H1 (cell line): ENCODE results near the gene UPF3B. TPM values are rescaled to one million over a fixed set of nuclear protein-coding genes. Genes with fewer than 3 reads are reported as not detected.
"Not testable (repeated sequence)": the region's sequence is repeated elsewhere in the genome, so short reads cannot be mapped to it uniquely, and the experiment has no call there.

Source experiments
- CTCF ChIA-PET: fragments of 300-600 bp; sonication (Branson Sonifier 250); formaldehyde crosslinking; loops from one replicate; lab custom pipeline; 2021; ENCODE audit not compliant: partially characterized antibody; lab: Charles Lee
- POLR2A ChIA-PET: fragments of 300-600 bp; sonication (Branson Sonifier 250); formaldehyde crosslinking; loops from one replicate; lab custom pipeline; 2021; ENCODE audit warnings: inconsistent platforms; ENCODE audit not compliant: partially characterized antibody; lab: Charles Lee
- DNase-seq, 2 experiments: peaks; one replicate each; pipeline versions ENCODE4 v3.0.0 to v3.0.0-alpha.2; 2010 to 2022; ENCODE audit warnings: low spot score in 2 of 2, low read depth in 1 of 2, mixed read lengths in 1 of 2
- FAIRE-seq: peaks from 2 replicates; lab custom pipeline; 2011; peaks lifted over from hg19 to GRCh38; lab: Jason Lieb, UNC
- H2AFZ ChIP-seq: 2 replicates; pipeline ENCODE4 v1.8.1; 2012; ENCODE audit warnings: low read length, inconsistent platforms
- H2AK5ac ChIP-seq: 2 replicates; pipeline ENCODE4 v1.6.1; 2013; ENCODE audit warnings: low read depth, low read length
- H2BK120ac ChIP-seq: replicated peaks from 2 replicates; pipeline ENCODE3; 2013; ENCODE audit warnings: low read depth, low read length, inconsistent platforms
- H2BK12ac ChIP-seq: 2 replicates; pipeline ENCODE4 v1.6.1; 2013; ENCODE audit warnings: low read depth, low read length
- H2BK15ac ChIP-seq: 2 replicates; pipeline ENCODE4 v1.6.1; 2013; ENCODE audit warnings: low read length
- H2BK20ac ChIP-seq: 2 replicates; pipeline ENCODE4 v1.6.1; 2013; ENCODE audit warnings: low read length
- H2BK5ac ChIP-seq: 2 replicates; pipeline ENCODE4 v1.6.1; 2013; ENCODE audit warnings: low read depth, low read length
- H3K14ac ChIP-seq: 2 replicates; pipeline ENCODE4 v1.6.1; 2013; ENCODE audit warnings: inconsistent platforms; ENCODE audit not compliant: insufficient read length
- H3K18ac ChIP-seq: 2 replicates; pipeline ENCODE4 v1.6.1; 2013; ENCODE audit warnings: low read length; ENCODE audit errors: extremely low read depth
- H3K23ac ChIP-seq: 2 replicates; pipeline ENCODE4 v1.6.1; 2013; ENCODE audit warnings: inconsistent platforms; ENCODE audit not compliant: insufficient read length
- H3K23me2 ChIP-seq: 2 replicates; pipeline ENCODE4 v1.6.1; 2013; ENCODE audit warnings: low read depth, low read length
- H3K27ac ChIP-seq: 2 replicates; pipeline ENCODE4 v1.6.1; 2011; ENCODE audit warnings: low read depth, low read length, inconsistent platforms
- H3K27me3 ChIP-seq, 4 experiments: replicated peaks in 1 of 4; 1 replicate in 1 of 4; 2 replicates in 3 of 4; pipeline versions ENCODE4 v1.6.1 to v1.8.1; 2011 to 2013; ENCODE audit warnings: low read length in 3 of 4, mild to moderate bottlenecking in 3 of 4, inconsistent platforms in 2 of 4, mixed read lengths in 2 of 4, moderate library complexity in 1 of 4; ENCODE audit not compliant: control insufficient read depth in 3 of 4, insufficient read depth in 3 of 4; ENCODE audit errors: extremely low read depth in 1 of 4
- H3K36me3 ChIP-seq, 4 experiments: 2 replicates each; pipeline versions ENCODE4 v1.6.1 to v1.8.1; 2011 to 2013; ENCODE audit warnings: mild to moderate bottlenecking in 4 of 4, low read length in 3 of 4, moderate library complexity in 2 of 4, control low read depth in 1 of 4, inconsistent platforms in 1 of 4; ENCODE audit not compliant: insufficient read depth in 4 of 4, control insufficient read depth in 2 of 4
- H3K4ac ChIP-seq: replicated peaks from 2 replicates; pipeline ENCODE3; 2013; ENCODE audit warnings: low read length, low read depth, mixed read lengths, inconsistent platforms; ENCODE audit not compliant: insufficient read length
- H3K4me1 ChIP-seq, 4 experiments: replicated peaks in 1 of 4; 1 replicate in 1 of 4; 2 replicates in 3 of 4; pipeline versions ENCODE4 v1.6.1 to v1.8.1; 2011 to 2013; ENCODE audit warnings: low read length in 3 of 4, inconsistent platforms in 2 of 4, mixed read lengths in 1 of 4; ENCODE audit not compliant: insufficient read depth in 4 of 4, control insufficient read depth in 3 of 4
- H3K4me2 ChIP-seq, 2 experiments: 2 replicates each; pipeline versions ENCODE4 v1.6.1 to v1.8.1; 2011 to 2013; ENCODE audit warnings: low read depth in 2 of 2, low read length in 2 of 2, control low read depth in 1 of 2, inconsistent platforms in 1 of 2, mild to moderate bottlenecking in 1 of 2; ENCODE audit not compliant: insufficient read depth in 1 of 2
- H3K4me3 ChIP-seq, 4 experiments: fragments of 200-600, 300-600 bp in 1 of 4; sonication (generic), shearing (Covaris generic), sonication (Bioruptor Twin) in 1 of 4; 2 replicates each; pipeline versions ENCODE4 v1.5.1 to v1.8.1; 2011 to 2016; ENCODE audit warnings: low read length in 4 of 4, low read depth in 3 of 4, control low read depth in 2 of 4, inconsistent platforms in 2 of 4, mild to moderate bottlenecking in 2 of 4, mixed read lengths in 1 of 4, moderate library complexity in 1 of 4; ENCODE audit not compliant: insufficient read depth in 2 of 4; ENCODE audit errors: extremely low read depth in 1 of 4
- H3K56ac ChIP-seq: replicated peaks from 2 replicates; pipeline ENCODE3; 2013; ENCODE audit warnings: low read depth, mild to moderate bottlenecking, mixed read lengths, low read length, inconsistent platforms; ENCODE audit not compliant: insufficient read length
- H3K79me1 ChIP-seq: 2 replicates; pipeline ENCODE4 v1.6.1; 2013; ENCODE audit warnings: low read depth, low read length, control low read depth
- H3K79me2 ChIP-seq, 2 experiments: 2 replicates each; pipeline versions ENCODE4 v1.6.1 to v1.8.1; 2012 to 2013; ENCODE audit warnings: low read length in 2 of 2, mild to moderate bottlenecking in 2 of 2, inconsistent platforms in 1 of 2; ENCODE audit not compliant: insufficient read depth in 2 of 2, control insufficient read depth in 1 of 2
- H3K9ac ChIP-seq, 4 experiments: replicated peaks in 1 of 4; 1 replicate in 1 of 4; 2 replicates in 3 of 4; pipeline versions ENCODE4 v1.6.1 to v1.8.1; 2011 to 2013; ENCODE audit warnings: low read depth in 3 of 4, low read length in 3 of 4, control low read depth in 2 of 4, mild to moderate bottlenecking in 2 of 4, moderate library complexity in 2 of 4, inconsistent platforms in 1 of 4; ENCODE audit errors: extremely low read depth in 1 of 4
- H3K9me3 ChIP-seq, 2 experiments: 2 replicates each; pipeline versions ENCODE4 v1.6.1 to v1.8.1; 2012 to 2013; ENCODE audit warnings: mild to moderate bottlenecking in 2 of 2, moderate library complexity in 2 of 2, control low read depth in 1 of 2, inconsistent platforms in 1 of 2, low read depth in 1 of 2, low read length in 1 of 2, mixed read lengths in 1 of 2; ENCODE audit not compliant: insufficient read depth in 2 of 2
- H4K20me1 ChIP-seq, 2 experiments: replicated peaks in 1 of 2; 2 replicates each; pipeline versions ENCODE3 to v1.8.1; 2011 to 2013; ENCODE audit warnings: inconsistent platforms in 2 of 2, low read length in 2 of 2, mild to moderate bottlenecking in 1 of 2; ENCODE audit not compliant: insufficient read depth in 2 of 2, control insufficient read depth in 1 of 2
- H4K5ac ChIP-seq: 2 replicates; pipeline ENCODE4 v1.6.1; 2013; ENCODE audit warnings: low read length, low read depth, mixed read lengths, inconsistent platforms; ENCODE audit not compliant: insufficient read length
- H4K8ac ChIP-seq: 2 replicates; pipeline ENCODE4 v1.8.0; 2013; ENCODE audit warnings: mild to moderate bottlenecking, moderate library complexity, low read length, inconsistent platforms; ENCODE audit not compliant: insufficient read depth; ENCODE audit errors: extremely low read depth
- H4K91ac ChIP-seq: replicated peaks from 2 replicates; pipeline ENCODE3; 2013; ENCODE audit warnings: low read length, mixed read lengths, inconsistent platforms; ENCODE audit not compliant: insufficient read length
- WGBS, 2 experiments: shearing (Covaris generic) in 1 of 2; methylation state at CpG; one replicate each; pipeline versions ENCODE4 v1.1.6 to v1.1.7; 2013 to 2015; ENCODE audit warnings: low lambda C conversion rate in 2 of 2, mixed read lengths in 2 of 2, inconsistent platforms in 1 of 2, low coverage in 1 of 2, missing lambda C conversion rate in 1 of 2; ENCODE audit not compliant: insufficient replicate concordance in 2 of 2, insufficient coverage in 1 of 2, insufficient read length in 1 of 2; ENCODE audit errors: extremely low coverage in 1 of 2, missing lambda C conversion rate in 1 of 2; 5-methylcytosine and 5-hydroxymethylcytosine counted together
- polyA plus RNA-seq, 7 experiments: library from polyadenylated mRNA; depleted of rRNA in 3 of 7; stranded (reverse) in 5 of 7; unstranded in 2 of 7; fragments of >200 nt in 5 of 7; fragments of 200-250 nt in 2 of 7; gene quantifications; 1 replicate in 5 of 7; 2 replicates in 1 of 7; 4 replicates in 1 of 7; pipeline versions ENCODE4 v1.2.1 to v1.2.3, GENCODE V29; 2011 to 2013; ENCODE audit warnings: missing spikeins in 2 of 7, mixed read lengths in 2 of 7
- total RNA-seq: library from RNA; stranded (reverse); fragmentation: NEBNext Ultra II Directional; extraction: Animal tissue kit (Norgen Biotek cat#: 25700); gene quantifications from 2 replicates; pipeline ENCODE4 v1.2.1, GENCODE V29; 2021

UPF3B gene
- total and polyA plus RNA-seq, 2 of the 8 experiments (the other 6 are each of a cell fraction or from before 2014, with no cell fraction given), result 7.8 to 20.9 TPM

- H3K9ac ChIP-seq, H2AFZ ChIP-seq, H3K27ac ChIP-seq, DNase-seq, H3K9me3 ChIP-seq, H3K79me2 ChIP-seq, H2BK12ac ChIP-seq, H2BK5ac ChIP-seq, POLR2A ChIA-PET, FAIRE-seq, H3K23ac ChIP-seq, H2BK15ac ChIP-seq, H2BK20ac ChIP-seq, H3K27me3 ChIP-seq, H3K23me2 ChIP-seq, H3K18ac ChIP-seq, H3K4me2 ChIP-seq, H4K91ac ChIP-seq, H3K36me3 ChIP-seq, H3K14ac ChIP-seq, H3K4ac ChIP-seq, H3K56ac ChIP-seq, H2BK120ac ChIP-seq, H3K4me3 ChIP-seq, H4K5ac ChIP-seq, H4K8ac ChIP-seq, H3K4me1 ChIP-seq, H2AK5ac ChIP-seq, H3K79me1 ChIP-seq, H4K20me1 ChIP-seq: not testable (repeated sequence)
- CTCF ChIA-PET, result interaction anchor here (1.0 to 1.1 kb wide), 2 partner anchors 10 to 22 kb away, joined by 3 read pairs; no protein-coding TSS in a partner anchor
- 83% methylated on average over 14 of the region's 16 CpGs; no CpG with 5 or more reads in 1 of the 2 experiments for WGBS, 2 experiments
Observed at GRCh38 chrX:119891961-119892692, 39.4 kb upstream of the UPF3B start.
